ENCODE data around the gene GNG7.

DNA sequence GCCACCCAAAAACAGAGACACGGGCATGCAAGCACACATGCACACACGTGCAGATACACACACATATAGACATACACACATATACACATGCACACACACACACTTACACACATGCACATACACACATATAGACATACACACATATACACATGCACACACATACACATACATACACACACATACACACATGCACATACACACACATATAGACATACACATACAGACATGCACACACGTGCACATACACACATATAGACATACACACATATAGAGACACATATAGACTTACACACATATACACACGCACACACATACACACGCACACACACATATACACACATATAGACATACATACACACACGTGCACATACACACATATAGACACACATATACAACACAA, 134.5 kb downstream of the GNG7 start:
- TF ChIP-seq PAX5 (IDR thresholded peaks at IDR 0.05; ENCODE audit: insufficient read depth, low read length, severe bottlenecking) (no peak), POLR2A (IDR thresholded peaks at IDR 0.05; ENCODE audit: low read depth, low read length) (no peak)

All from GM12891 (cell line).